SK-N-SH (cell line): ENCODE results near the gene OCA2. TPM values are rescaled to one million over a fixed set of nuclear protein-coding genes. Genes with fewer than 3 reads are reported as not detected.

Experiments
- CTCF ChIA-PET: fragments of 300-600, 350-600 bp; formaldehyde crosslinking; extraction: SDS; loops from one replicate; lab custom pipeline; 2021; lab: Yijun Ruan, JAX
- POLR2A ChIA-PET: fragments of 350-600 bp; sonication (Branson Sonifier 250); formaldehyde crosslinking; extraction: SDS; loops from one replicate; lab custom pipeline; 2020; ENCODE audit warnings: antibody characterized with exemption, inconsistent platforms; lab: Yijun Ruan, JAX
- DNase-seq: peaks from one replicate; pipeline ENCODE4 v3.0.0; 2012
- H2AFZ ChIP-seq: fragments of 200-600 bp; sonication (generic); 2 replicates; pipeline ENCODE4 v1.8.1; 2016; ENCODE audit warnings: antibody characterized with exemption, mild to moderate bottlenecking, low read depth
- H3F3A ChIP-seq: fragments of 200-600 bp; sonication (generic); replicated peaks from 2 replicates; pipeline ENCODE3; 2016; ENCODE audit warnings: antibody characterized with exemption, mild to moderate bottlenecking; ENCODE audit not compliant: insufficient read depth
- H3K27ac ChIP-seq, 2 experiments: fragments of 200-500 bp in 1 of 2; fragments of 200-600 bp in 1 of 2; sonication (Bioruptor generic) in 1 of 2; sonication (generic), shearing (Covaris generic) in 1 of 2; 2 replicates each; pipeline versions ENCODE4 v1.5.1 to v1.6.1; 2014 to 2016; ENCODE audit warnings: low read depth in 2 of 2, inconsistent platforms in 1 of 2, low read length in 1 of 2, mild to moderate bottlenecking in 1 of 2, mixed read lengths in 1 of 2
- H3K27me3 ChIP-seq: fragments of 200-600 bp; sonication (generic), shearing (Covaris generic); 2 replicates; pipeline ENCODE4 v1.6.1; 2016; ENCODE audit warnings: mixed run types; ENCODE audit not compliant: insufficient read depth
- H3K36me3 ChIP-seq, 2 experiments: fragments of 200-500 bp in 1 of 2; fragments of 200-600 bp in 1 of 2; sonication (Bioruptor generic) in 1 of 2; sonication (generic) in 1 of 2; replicated peaks in 1 of 2; 2 replicates each; pipeline versions ENCODE3 to v1.5.1; 2014 to 2016; ENCODE audit warnings: low read length in 1 of 2, mild to moderate bottlenecking in 1 of 2; ENCODE audit not compliant: insufficient read depth in 2 of 2, control insufficient read depth in 1 of 2
- H3K4me1 ChIP-seq, 2 experiments: fragments of 200-500 bp in 1 of 2; fragments of 200-600 bp in 1 of 2; sonication (Bioruptor generic) in 1 of 2; sonication (generic), shearing (Covaris generic) in 1 of 2; 2 replicates each; pipeline versions ENCODE4 v1.5.1 to v1.6.1; 2014 to 2016; ENCODE audit warnings: low read depth in 1 of 2, low read length in 1 of 2, mixed run types in 1 of 2; ENCODE audit not compliant: insufficient read depth in 2 of 2, control insufficient read depth in 1 of 2
- H3K4me2 ChIP-seq: fragments of 200-600 bp; sonication (generic), shearing (Covaris generic); 2 replicates; pipeline ENCODE4 v1.6.1; 2017; ENCODE audit warnings: mixed run types
- H3K4me3 ChIP-seq, 2 experiments: fragments of 200-500 bp in 1 of 2; fragments of 200-600 bp in 1 of 2; sonication (Bioruptor generic) in 1 of 2; sonication (generic), shearing (Covaris generic) in 1 of 2; 2 replicates each; pipeline versions ENCODE4 v1.5.1 to v1.8.1; 2014 to 2016; ENCODE audit warnings: low read depth in 2 of 2, inconsistent platforms in 1 of 2, low read length in 1 of 2, mild to moderate bottlenecking in 1 of 2, mixed read lengths in 1 of 2, moderate library complexity in 1 of 2
- H3K79me2 ChIP-seq: fragments of 200-600 bp; sonication (generic); 2 replicates; pipeline ENCODE4 v1.8.1; 2017; ENCODE audit warnings: mild to moderate bottlenecking; ENCODE audit not compliant: insufficient read depth
- H3K9ac ChIP-seq: fragments of 200-600 bp; sonication (generic); 2 replicates; pipeline ENCODE4 v1.6.1; 2017; ENCODE audit warnings: mixed run types
- H3K9me2 ChIP-seq: fragments of 200-600 bp; sonication (generic); 2 replicates; pipeline ENCODE4 v1.6.1; 2017; ENCODE audit warnings: mixed run types
- H3K9me3 ChIP-seq: fragments of 200-600 bp; sonication (generic); 2 replicates; pipeline ENCODE4 v1.6.1; 2017; ENCODE audit warnings: mixed run types, mild to moderate bottlenecking, moderate library complexity
- H4K20me1 ChIP-seq: fragments of 200-600 bp; sonication (generic); 2 replicates; pipeline ENCODE4 v1.6.1; 2017; ENCODE audit warnings: mild to moderate bottlenecking, mixed run types; ENCODE audit not compliant: insufficient read depth
- EZH2phosphoT487 ChIP-seq: fragments of 200-600 bp; sonication (generic); IDR thresholded peaks from 2 replicates; pipeline ENCODE4 v1.6.1; 2017; ENCODE audit warnings: low read depth, mixed run types, mild to moderate bottlenecking, antibody characterized with exemption, moderate library complexity, borderline replicate concordance
- GATA2 ChIP-seq: sonication (generic); formaldehyde crosslinking; IDR thresholded peaks from 2 replicates; pipeline ENCODE4 v1.5.0; 2020; ENCODE audit warnings: mild to moderate bottlenecking, missing genetic modification reagents
- NFIC ChIP-seq: IDR thresholded peaks from 2 replicates; pipeline ENCODE4 v1.4.0; 2012; ENCODE audit warnings: borderline replicate concordance
- NRF1 ChIP-seq: IDR thresholded peaks from 2 replicates; pipeline ENCODE4 v1.6.1; 2012; ENCODE audit warnings: low read depth, mild to moderate bottlenecking, low read length
- PBX3 ChIP-seq: IDR thresholded peaks from 2 replicates; pipeline ENCODE4; 2012
- POLR2AphosphoS5 ChIP-seq: IDR thresholded peaks from 2 replicates; pipeline ENCODE4 v1.6.1; 2012; ENCODE audit warnings: low read depth, low read length
- REST ChIP-seq: IDR thresholded peaks from 2 replicates; pipeline ENCODE4 v1.6.1; 2012; ENCODE audit warnings: mild to moderate bottlenecking, low read depth, low read length, moderate library complexity
- SIN3A ChIP-seq: IDR thresholded peaks from 2 replicates; pipeline ENCODE4 v1.6.1; 2012; ENCODE audit warnings: low read depth, mild to moderate bottlenecking, low read length, moderate library complexity, borderline replicate concordance
- USF2 ChIP-seq: fragments of 150-350 bp; IDR thresholded peaks from 2 replicates; pipeline ENCODE4 v1.6.1; 2017; ENCODE audit warnings: antibody characterized with exemption, low read length, low read depth, borderline replicate concordance
- ZBTB33 ChIP-seq: IDR thresholded peaks from 2 replicates; pipeline ENCODE4 v1.4.0; 2012; ENCODE audit warnings: low read depth, borderline replicate concordance
- WGBS: methylation state at CpG from one replicate; pipeline ENCODE4 v1.1.6; 2017; ENCODE audit warnings: low lambda C conversion rate; 5-methylcytosine and 5-hydroxymethylcytosine counted together
- polyA plus RNA-seq, 3 experiments: library from polyadenylated mRNA; depleted of rRNA; stranded (reverse); fragments of >200 nt; gene quantifications; 2 replicates each; pipeline ENCODE4 v1.2.3, GENCODE V29; 2012
- TF ChIP-seq, protein P1 (sequence below): fragments of 200-600 bp; sonication (generic); IDR thresholded peaks from 2 replicates; pipeline ENCODE4 v1.6.1; 2017; ENCODE audit warnings: antibody characterized with exemption, mild to moderate bottlenecking, moderate library complexity

The OCA2 gene
- polyA plus RNA-seq, 1 of the 3 experiments (the other 2 are of a cell fraction) = 0.16 TPM

- H3F3A ChIP-seq = no peaks in the 10 kb centered on the region
- H4K20me1 ChIP-seq = no peaks in the 10 kb centered on the region
- no peak overlapping the region for H3K9ac ChIP-seq
- no peak overlapping the region for H3K4me3 ChIP-seq
- no peaks in the 10 kb centered on the region for H3K4me1 ChIP-seq
- DNase-seq = no peak
- no peak overlapping the region for H3K4me2 ChIP-seq
- no peaks in the 10 kb centered on the region; the same call in 1 of the 2 replicates for H3K9me3 ChIP-seq
- TF ChIP-seq GATA2 (CRISPR knock-in tag) (no peak), REST (no peak), EZH2phosphoT487 (no peak), ZBTB33 (no peak), PBX3 (no peak), USF2 (no peak), SIN3A (no peak), POLR2AphosphoS5 (no peak), NRF1 (no peak), NFIC (no peak)
- TF ChIP-seq, protein P1, sequence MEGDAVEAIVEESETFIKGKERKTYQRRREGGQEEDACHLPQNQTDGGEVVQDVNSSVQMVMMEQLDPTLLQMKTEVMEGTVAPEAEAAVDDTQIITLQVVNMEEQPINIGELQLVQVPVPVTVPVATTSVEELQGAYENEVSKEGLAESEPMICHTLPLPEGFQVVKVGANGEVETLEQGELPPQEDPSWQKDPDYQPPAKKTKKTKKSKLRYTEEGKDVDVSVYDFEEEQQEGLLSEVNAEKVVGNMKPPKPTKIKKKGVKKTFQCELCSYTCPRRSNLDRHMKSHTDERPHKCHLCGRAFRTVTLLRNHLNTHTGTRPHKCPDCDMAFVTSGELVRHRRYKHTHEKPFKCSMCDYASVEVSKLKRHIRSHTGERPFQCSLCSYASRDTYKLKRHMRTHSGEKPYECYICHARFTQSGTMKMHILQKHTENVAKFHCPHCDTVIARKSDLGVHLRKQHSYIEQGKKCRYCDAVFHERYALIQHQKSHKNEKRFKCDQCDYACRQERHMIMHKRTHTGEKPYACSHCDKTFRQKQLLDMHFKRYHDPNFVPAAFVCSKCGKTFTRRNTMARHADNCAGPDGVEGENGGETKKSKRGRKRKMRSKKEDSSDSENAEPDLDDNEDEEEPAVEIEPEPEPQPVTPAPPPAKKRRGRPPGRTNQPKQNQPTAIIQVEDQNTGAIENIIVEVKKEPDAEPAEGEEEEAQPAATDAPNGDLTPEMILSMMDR = no peak
- no peaks in the 10 kb centered on the region for H3K36me3 ChIP-seq
- 63% methylated on average over 28 of the region's 30 CpGs for WGBS
- H3K27ac ChIP-seq = no peak overlapping the region
- no peak overlapping the region for H2AFZ ChIP-seq
- POLR2A ChIA-PET = no interaction called here
- CTCF ChIA-PET = no interaction called here
- H3K79me2 ChIP-seq = no peaks in the 10 kb centered on the region
- no peaks in the 10 kb centered on the region for H3K27me3 ChIP-seq
- H3K9me2 ChIP-seq = no peaks in the 10 kb centered on the region
Measured at GRCh38 chr15:27804569-27805260, 294.4 kb downstream of the OCA2 start.
